Measurements from ENCODE around the gene SCYGR8.

GRCh38 chr2:227701556-227701955 lies 44.1 kb upstream of the SCYGR8 start:
- TF ChIP-seq CTCF (conservative IDR thresholded peaks at IDR 0.05; ENCODE audit: low read length) = no peak
- TF ChIP-seq EZH2phosphoT487 (IDR thresholded peaks at IDR 0.05; ENCODE audit: borderline replicate concordance, low read depth, low read length) = no peak

Measured in OCI-LY7 (cell line).